Naive B cell (primary cell): Measurements from ENCODE around the gene MGAT5B. TPM values are rescaled to one million over a fixed set of nuclear protein-coding genes. Genes with fewer than 3 reads are reported as not detected.

Experiments used
- ATAC-seq, 2 donors: fragments of 150-1000 bp; cut with Tn5 transposase; 2 replicates each; pipeline ENCODE4 v1.10.0; 2021; ENCODE audit warnings: low read depth in 2 of 2, mild to moderate bottlenecking in 2 of 2, moderate library complexity in 2 of 2
- DNase-seq: peaks from one replicate; pipeline ENCODE4 v3.0.0; 2022
- H3K27ac Mint-ChIP-seq, 6 donors: one replicate each; pipeline ENCODE4 v1.8.0; 2020 to 2022; ENCODE audit warnings: mild to moderate bottlenecking in 6 of 6, mixed read lengths in 6 of 6, moderate library complexity in 5 of 6, inconsistent platforms in 2 of 6
- H3K27me3 Mint-ChIP-seq, 3 donors: one replicate each; pipeline ENCODE4 v1.8.0; 2021 to 2022; ENCODE audit warnings: mixed read lengths in 3 of 3, mild to moderate bottlenecking in 1 of 3
- H3K36me3 Mint-ChIP-seq, 2 donors: one replicate each; pipeline ENCODE4 v1.8.0; 2020 to 2022; ENCODE audit warnings: mixed read lengths in 2 of 2, inconsistent platforms in 1 of 2, mild to moderate bottlenecking in 1 of 2
- H3K4me1 Mint-ChIP-seq, 3 donors: one replicate each; pipeline ENCODE4 v1.8.0; 2020 to 2022; ENCODE audit warnings: mixed read lengths in 3 of 3, inconsistent platforms in 1 of 3, mild to moderate bottlenecking in 1 of 3, moderate library complexity in 1 of 3
- H3K4me3 Mint-ChIP-seq, 8 donors: one replicate each; pipeline ENCODE4 v1.8.0; 2020 to 2022; ENCODE audit warnings: mild to moderate bottlenecking in 8 of 8, mixed read lengths in 8 of 8, moderate library complexity in 8 of 8, inconsistent platforms in 2 of 8
- H3K9me3 Mint-ChIP-seq, 7 donors: one replicate each; pipeline ENCODE4 v1.8.0; 2020 to 2022; ENCODE audit warnings: mixed read lengths in 7 of 7, mild to moderate bottlenecking in 5 of 7, inconsistent platforms in 2 of 7, moderate library complexity in 1 of 7
- polyA plus RNA-seq, 6 donors: library from polyadenylated mRNA; unstranded; fragments of 300-500 nt; fragmentation: Illumina TruSeq; gene quantifications; one replicate each; pipeline ENCODE4 v1.2.3, GENCODE V29; 2021; ENCODE audit warnings: low read depth in 6 of 6

Gene MGAT5B
- polyA plus RNA-seq, 6 donors from 2014 or later, result not detected

GRCh38 chr17:76934561-76935320, 66.5 kb downstream of the MGAT5B start:
- Mint-ChIP-seq H3K27ac (no peak overlapping the region), H3K4me3 (no peak overlapping the region), H3K4me1 (no peaks in the 10 kb centered on the region), H3K9me3 (peaks cover 0 to 1% (median 0%) of the 10 kb centered on the region in 7 donors), H3K27me3 (peaks cover 0 to 6% (median 5%) of the 10 kb centered on the region in 3 donors), H3K36me3 (no peaks in the 10 kb centered on the region)
- DNase-seq, result no peak
- no peak for ATAC-seq

- no peak overlapping the region for H3K4me3 Mint-ChIP-seq
- peaks cover 0 to 1% (median 0%) of the 10 kb centered on the region in 7 donors for H3K9me3 Mint-ChIP-seq
- H3K27me3 Mint-ChIP-seq, result peaks cover 0 to 6% (median 5%) of the 10 kb centered on the region in 3 donors
- no peaks in the 10 kb centered on the region for H3K36me3 Mint-ChIP-seq
- ATAC-seq (no peak), DNase-seq (no peak)
- H3K4me1 Mint-ChIP-seq, result no peaks in the 10 kb centered on the region
- H3K27ac Mint-ChIP-seq, result no peak overlapping the region
Observed at GRCh38 chr17:76935331-76935730, 67.1 kb downstream of the MGAT5B start.

DNA sequence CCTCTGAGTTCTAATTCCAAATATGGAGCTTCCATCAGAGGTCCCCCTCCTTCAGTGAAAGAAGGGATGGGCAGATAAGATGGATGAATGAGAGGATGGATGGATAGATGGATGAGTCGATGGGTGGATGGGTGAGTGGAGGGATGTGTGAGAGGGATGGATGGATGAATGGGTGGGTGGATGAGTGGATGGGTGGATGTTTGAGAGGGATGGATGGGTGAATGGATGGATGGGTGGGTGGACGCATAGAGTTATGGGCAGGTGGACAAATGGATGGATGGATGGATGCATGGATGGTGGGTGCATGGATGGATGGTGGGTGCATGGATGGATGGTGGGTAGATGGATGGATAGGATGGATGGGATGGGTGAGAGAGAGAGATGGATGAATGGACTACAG, 69.0 kb downstream of the MGAT5B start:
- H3K4me3 Mint-ChIP-seq, result no peak overlapping the region
- no peaks in the 10 kb centered on the region for H3K36me3 Mint-ChIP-seq
- ATAC-seq (no peak), DNase-seq (no peak)
- no peak overlapping the region for H3K27ac Mint-ChIP-seq
- H3K27me3 Mint-ChIP-seq, result peaks cover 0 to 6% (median 5%) of the 10 kb centered on the region in 3 donors
- H3K4me1 Mint-ChIP-seq, result no peaks in the 10 kb centered on the region
- H3K9me3 Mint-ChIP-seq, result no peaks in the 10 kb centered on the region

DNA sequence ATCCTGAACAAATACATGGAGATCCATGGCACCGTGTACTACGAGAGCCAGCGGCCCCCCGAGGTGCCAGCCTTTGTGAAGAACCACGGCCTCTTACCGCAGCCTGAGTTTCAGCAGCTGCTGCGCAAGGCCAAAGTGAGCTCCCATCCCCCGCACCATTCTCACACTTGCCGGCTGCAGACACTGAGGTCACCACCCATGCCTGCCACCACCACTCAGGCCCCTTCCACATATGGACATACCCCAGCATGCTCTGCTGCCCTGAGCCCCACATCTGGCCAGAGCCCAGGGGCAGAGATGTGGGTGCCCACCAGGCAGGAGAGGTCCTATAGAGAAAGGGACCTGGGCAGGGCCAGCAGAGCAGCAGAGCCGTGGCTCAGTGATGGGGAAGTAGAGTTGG, 69.8 kb downstream of the MGAT5B start:
- ATAC-seq, result no peak
- peaks cover 0 to 6% (median 5%) of the 10 kb centered on the region in 3 donors for H3K27me3 Mint-ChIP-seq

DNA sequence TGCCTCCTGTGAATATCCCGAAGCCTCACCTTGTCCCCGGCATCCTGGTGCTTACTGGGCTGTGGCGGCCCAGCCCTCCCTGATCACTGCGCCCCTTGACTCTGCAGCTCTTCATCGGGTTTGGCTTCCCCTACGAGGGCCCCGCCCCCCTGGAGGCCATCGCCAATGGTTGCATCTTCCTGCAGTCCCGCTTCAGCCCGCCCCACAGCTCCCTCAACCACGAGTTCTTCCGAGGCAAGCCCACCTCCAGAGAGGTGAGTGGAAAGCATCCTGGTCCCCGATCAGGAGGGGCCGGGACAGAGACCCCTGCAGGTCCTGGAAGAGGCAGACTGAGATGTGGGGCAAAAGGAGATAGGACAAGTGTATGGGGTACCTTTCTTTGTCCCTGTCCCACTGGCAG, 72.1 kb downstream of the MGAT5B start:
- Mint-ChIP-seq H3K27me3 (peaks cover 0 to 6% (median 0%) of the 10 kb centered on the region in 3 donors), H3K36me3 (no peaks in the 10 kb centered on the region), H3K4me1 (no peaks in the 10 kb centered on the region), H3K27ac (no peak overlapping the region), H3K9me3 (no peaks in the 10 kb centered on the region), H3K4me3 (no peak overlapping the region)
- ATAC-seq (no peak), DNase-seq (no peak)

More for the DNA sequence above, 69.8 kb downstream of the MGAT5B start:
- H3K4me3 Mint-ChIP-seq, result no peak overlapping the region
- H3K9me3 Mint-ChIP-seq, result no peaks in the 10 kb centered on the region
- DNase-seq, result no peak
- H3K27ac Mint-ChIP-seq, result peak overlapping the region in 1 of 6 donors; percentile 47
- no peaks in the 10 kb centered on the region for H3K4me1 Mint-ChIP-seq
- H3K36me3 Mint-ChIP-seq, result no peaks in the 10 kb centered on the region

GRCh38 chr17:76940738-76941350, 72.6 kb downstream of the MGAT5B start:
- H3K36me3 Mint-ChIP-seq, result no peaks in the 10 kb centered on the region
- ATAC-seq (no peak), DNase-seq (no peak)
- H3K27ac Mint-ChIP-seq, result no peak overlapping the region
- no peaks in the 10 kb centered on the region for H3K9me3 Mint-ChIP-seq
- H3K4me3 Mint-ChIP-seq, result no peak overlapping the region
- peaks cover 0 to 6% (median 0%) of the 10 kb centered on the region in 3 donors for H3K27me3 Mint-ChIP-seq
- H3K4me1 Mint-ChIP-seq, result no peaks in the 10 kb centered on the region

DNA sequence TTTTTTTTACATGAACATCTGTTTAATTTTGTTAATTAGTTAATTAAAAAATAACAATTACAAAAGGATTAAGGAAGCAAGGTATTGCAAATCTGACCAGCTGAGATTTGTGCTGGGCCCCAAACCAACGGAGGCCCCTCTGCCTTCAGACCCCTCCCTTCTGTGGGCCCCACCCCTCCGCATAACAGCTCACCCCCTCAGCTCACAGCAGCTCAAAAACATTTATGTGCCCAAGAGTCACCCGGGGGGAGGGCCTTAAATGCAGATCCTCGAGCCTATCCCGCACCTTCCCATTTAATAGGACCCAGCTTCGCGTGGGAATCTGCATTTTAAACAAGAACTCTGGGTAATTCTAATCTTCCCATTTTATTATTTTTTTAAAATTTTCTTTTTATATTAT, 75.0 kb downstream of the MGAT5B start:
- no peak for ATAC-seq
- H3K4me1 Mint-ChIP-seq, result peaks cover 0 to 3% (median 2%) of the 10 kb centered on the region in 3 donors

GRCh38 chr17:76943781-76944213, 75.6 kb downstream of the MGAT5B start:
- Mint-ChIP-seq H3K4me1 (peaks cover 0 to 5% (median 4%) of the 10 kb centered on the region in 3 donors), H3K4me3 (no peak overlapping the region), H3K27me3 (peaks cover 0 to 6% (median 4%) of the 10 kb centered on the region in 3 donors), H3K27ac (peak overlapping the region in 2 of 6 donors; percentile 29 to 42), H3K36me3 (no peaks in the 10 kb centered on the region), H3K9me3 (no peaks in the 10 kb centered on the region)
- no peak for DNase-seq
- ATAC-seq, result no peak

More for the DNA sequence above, 75.0 kb downstream of the MGAT5B start:
- no peaks in the 10 kb centered on the region for H3K36me3 Mint-ChIP-seq
- H3K27ac Mint-ChIP-seq, result no peak overlapping the region
- H3K9me3 Mint-ChIP-seq, result no peaks in the 10 kb centered on the region
- peaks cover 0 to 2% (median under 1%) of the 10 kb centered on the region in 3 donors for H3K27me3 Mint-ChIP-seq
- H3K4me3 Mint-ChIP-seq, result no peak overlapping the region
- DNase-seq, result no peak

GRCh38 chr17:76944477-76944876, 76.3 kb downstream of the MGAT5B start:
- ATAC-seq (no peak), DNase-seq (no peak)
- H3K4me3 Mint-ChIP-seq, result no peak overlapping the region
- no peaks in the 10 kb centered on the region for H3K9me3 Mint-ChIP-seq
- no peaks in the 10 kb centered on the region for H3K36me3 Mint-ChIP-seq
- H3K4me1 Mint-ChIP-seq, result peaks cover 0 to 5% (median 4%) of the 10 kb centered on the region in 3 donors
- peaks cover 0 to 6% (median 5%) of the 10 kb centered on the region in 3 donors for H3K27me3 Mint-ChIP-seq
- no peak overlapping the region for H3K27ac Mint-ChIP-seq

DNA sequence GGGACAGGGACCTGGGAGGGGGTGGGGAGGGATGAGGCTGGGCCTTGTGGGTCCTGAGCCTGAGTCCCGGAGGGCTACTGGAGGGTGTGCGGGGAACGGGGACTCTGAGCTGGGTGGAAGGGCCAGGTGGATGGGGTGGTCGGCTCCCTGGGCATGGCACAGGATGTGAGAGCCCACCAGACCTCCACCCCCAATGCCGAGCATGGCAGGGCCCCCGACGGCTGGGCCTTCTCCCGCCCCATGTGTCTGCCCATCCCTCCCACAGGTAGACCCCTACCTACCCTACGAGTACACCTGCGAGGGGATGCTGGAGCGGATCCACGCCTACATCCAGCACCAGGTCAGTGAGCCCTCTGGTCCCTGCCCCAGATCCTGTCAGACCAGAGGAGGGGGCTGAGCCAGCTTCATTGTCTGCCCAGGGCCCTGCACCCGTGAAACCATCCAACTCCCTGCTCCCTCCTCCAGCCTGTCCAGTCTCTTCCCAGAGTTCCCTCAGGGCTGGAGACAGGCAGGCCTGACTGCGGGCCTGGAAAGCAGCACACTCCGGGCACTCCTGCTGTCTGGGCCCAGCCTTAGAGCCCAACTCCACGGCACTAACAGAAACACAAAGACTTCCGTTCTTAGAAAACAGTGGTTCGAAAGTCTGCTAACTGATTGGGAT, 78.0 kb downstream of the MGAT5B start:
- DNase-seq (no peak), ATAC-seq (no peak)
- Mint-ChIP-seq H3K27me3 (peaks cover 0 to 12% (median 6%) of the 10 kb centered on the region in 3 donors), H3K9me3 (no peaks in the 10 kb centered on the region), H3K27ac (no peak overlapping the region), H3K36me3 (no peaks in the 10 kb centered on the region), H3K4me3 (no peak overlapping the region), H3K4me1 (peaks cover 0 to 5% (median 4%) of the 10 kb centered on the region in 3 donors)

- no peaks in the 10 kb centered on the region for H3K9me3 Mint-ChIP-seq
- peaks cover 0 to 12% (median 6%) of the 10 kb centered on the region in 3 donors for H3K27me3 Mint-ChIP-seq
Observed at GRCh38 chr17:76946772-76947135, 78.5 kb downstream of the MGAT5B start.

DNA sequence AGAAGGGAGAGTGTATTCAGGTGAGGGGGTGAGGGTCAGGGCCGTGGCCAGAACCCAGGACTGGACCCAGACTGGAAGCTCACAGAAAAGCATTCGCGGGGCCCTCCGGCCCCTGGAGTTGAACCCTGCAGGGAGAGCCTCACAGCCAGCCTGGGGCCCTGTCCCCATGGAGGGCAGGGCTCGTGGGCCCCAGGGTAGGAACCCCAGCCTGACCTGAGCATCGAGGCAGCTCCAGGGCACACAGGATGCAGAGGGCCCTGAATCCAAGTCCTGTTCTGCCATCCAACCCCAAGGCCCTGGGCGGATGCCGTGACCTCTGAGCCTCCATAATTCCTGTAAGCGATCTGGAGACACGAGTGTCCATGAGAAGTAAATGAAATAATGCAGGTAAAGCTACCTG, 79.1 kb downstream of the MGAT5B start:
- Mint-ChIP-seq H3K9me3 (no peaks in the 10 kb centered on the region), H3K4me1 (peaks cover 0 to 5% (median 4%) of the 10 kb centered on the region in 3 donors), H3K36me3 (no peaks in the 10 kb centered on the region), H3K27me3 (peaks cover 0 to 12% (median 6%) of the 10 kb centered on the region in 3 donors), H3K27ac (no peak overlapping the region), H3K4me3 (no peak overlapping the region)
- ATAC-seq (no peak), DNase-seq (no peak)

More at GRCh38 chr17:76946772-76947135, 78.5 kb downstream of the MGAT5B start:
- ATAC-seq (no peak), DNase-seq (no peak)
- Mint-ChIP-seq H3K4me3 (no peak overlapping the region), H3K36me3 (no peaks in the 10 kb centered on the region), H3K4me1 (peaks cover 0 to 5% (median 4%) of the 10 kb centered on the region in 3 donors), H3K27ac (no peak overlapping the region)

GRCh38 chr17:76947771-76948170, 79.6 kb downstream of the MGAT5B start:
- Mint-ChIP-seq H3K27ac (no peak overlapping the region), H3K4me1 (peaks cover 0 to 5% (median 4%) of the 10 kb centered on the region in 3 donors), H3K4me3 (peak overlapping the region in 1 of 8 donors; percentile 74), H3K27me3 (peaks cover 0 to 12% (median 6%) of the 10 kb centered on the region in 3 donors), H3K36me3 (no peaks in the 10 kb centered on the region), H3K9me3 (no peaks in the 10 kb centered on the region)
- DNase-seq (no peak), ATAC-seq (no peak)
